Ovary (tissue), 3 donors: ENCODE results near the gene GFRA1.

ENCODE experiments used
- EP300 ChIP-seq: sonication (generic); formaldehyde crosslinking; IDR thresholded peaks from one replicate; pipeline ENCODE4 v1.6.1; 2017; ENCODE audit warnings: antibody characterized with exemption
- POLR2A ChIP-seq: fragments of 450-650 bp; IDR thresholded peaks from one replicate; pipeline ENCODE4 v1.6.1; 2017; ENCODE audit warnings: antibody characterized with exemption, mild to moderate bottlenecking, moderate library complexity
- TF ChIP-seq, protein P1 (sequence below), 3 donors: fragments of 450-650 bp in 2 of 3; fragments of 200-600 bp in 1 of 3; IDR thresholded peaks; one replicate each; pipeline versions ENCODE4 v1.5.1 to v1.8.0; 2016 to 2022; ENCODE audit warnings: antibody characterized with exemption in 3 of 3, mild to moderate bottlenecking in 1 of 3
- donor health status: DM: no; HTN: no; CAD: no.

DNA sequence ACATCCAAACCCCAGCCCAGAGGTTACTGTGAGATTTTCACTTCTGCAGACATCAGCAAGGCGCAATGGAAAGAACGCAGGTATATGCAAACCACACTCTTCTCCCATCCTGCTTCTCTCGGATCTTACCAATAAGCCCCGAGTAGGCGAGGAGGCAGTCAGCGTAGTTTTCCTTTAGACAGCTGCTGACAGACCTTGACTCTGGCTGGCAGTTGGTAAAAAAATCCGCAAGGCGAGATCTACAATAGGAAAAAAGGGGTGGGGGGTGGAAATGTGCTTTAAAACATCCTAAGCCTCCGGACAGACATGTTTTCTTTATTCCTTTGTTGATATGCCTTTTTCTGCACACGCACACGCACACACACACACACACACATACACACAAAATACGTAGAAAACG lies 176.5 kb downstream of the GFRA1 start:
- TF ChIP-seq, protein P1, sequence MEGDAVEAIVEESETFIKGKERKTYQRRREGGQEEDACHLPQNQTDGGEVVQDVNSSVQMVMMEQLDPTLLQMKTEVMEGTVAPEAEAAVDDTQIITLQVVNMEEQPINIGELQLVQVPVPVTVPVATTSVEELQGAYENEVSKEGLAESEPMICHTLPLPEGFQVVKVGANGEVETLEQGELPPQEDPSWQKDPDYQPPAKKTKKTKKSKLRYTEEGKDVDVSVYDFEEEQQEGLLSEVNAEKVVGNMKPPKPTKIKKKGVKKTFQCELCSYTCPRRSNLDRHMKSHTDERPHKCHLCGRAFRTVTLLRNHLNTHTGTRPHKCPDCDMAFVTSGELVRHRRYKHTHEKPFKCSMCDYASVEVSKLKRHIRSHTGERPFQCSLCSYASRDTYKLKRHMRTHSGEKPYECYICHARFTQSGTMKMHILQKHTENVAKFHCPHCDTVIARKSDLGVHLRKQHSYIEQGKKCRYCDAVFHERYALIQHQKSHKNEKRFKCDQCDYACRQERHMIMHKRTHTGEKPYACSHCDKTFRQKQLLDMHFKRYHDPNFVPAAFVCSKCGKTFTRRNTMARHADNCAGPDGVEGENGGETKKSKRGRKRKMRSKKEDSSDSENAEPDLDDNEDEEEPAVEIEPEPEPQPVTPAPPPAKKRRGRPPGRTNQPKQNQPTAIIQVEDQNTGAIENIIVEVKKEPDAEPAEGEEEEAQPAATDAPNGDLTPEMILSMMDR (IDR thresholded peaks at IDR 0.05) = no peak
- TF ChIP-seq EP300 (no peak), POLR2A (no peak)
